PC-3 (cell line): Measurements from ENCODE around the gene NES. TPM values are rescaled to one million over a fixed set of nuclear protein-coding genes. Genes with fewer than 3 reads are reported as not detected.
A peak's percentile ranks its signal among the peaks of the same experiment; 100 is the strongest.

Experiments used
- ATAC-seq: fragments of 200-7000 bp; cut with Tn5 transposase; 2 replicates; pipeline ENCODE4 v1.9.1; 2020; ENCODE audit warnings: mild to moderate bottlenecking, moderate library complexity
- BruUV-seq: library from RNA; stranded (reverse); fragments of 400-500 nt; replicated peaks from 2 replicates; lab custom pipeline; 2021; lab: Mats Ljungman, UMichigan
- CTCF ChIA-PET: fragments of 300-600 bp; sonication (Branson Sonifier 250); formaldehyde crosslinking; loops from one replicate; lab custom pipeline; 2022; ENCODE audit warnings: antibody characterized with exemption; lab: Charles Lee
- POLR2A ChIA-PET: fragments of 300-600 bp; sonication (Branson Sonifier 250); formaldehyde crosslinking; loops from one replicate; lab custom pipeline; 2022; ENCODE audit warnings: antibody characterized with exemption; ENCODE audit not compliant: unreplicated experiment; lab: Charles Lee
- DNase-seq: peaks from one replicate; pipeline ENCODE4 v3.0.0-alpha.2; 2015
- H2AFZ ChIP-seq: fragments of 300-600 bp; sonication (generic); 2 replicates; pipeline ENCODE4 v1.6.0; 2016; ENCODE audit warnings: antibody characterized with exemption, low read length
- H3F3A ChIP-seq: fragments of 300-600 bp; sonication (generic); one replicate; pipeline ENCODE4 v1.6.0; 2017; ENCODE audit warnings: antibody characterized with exemption, low read length, control low read depth, mild to moderate bottlenecking; ENCODE audit not compliant: unreplicated experiment
- H3K27ac ChIP-seq: fragments of 300-600 bp; sonication (generic); 2 replicates; pipeline ENCODE4 v1.5.1; 2016; ENCODE audit warnings: mild to moderate bottlenecking, low read length
- H3K27me3 ChIP-seq: fragments of 300-600 bp; sonication (generic); 2 replicates; pipeline ENCODE4 v1.6.1; 2016; ENCODE audit warnings: low read length, mixed read lengths
- H3K36me3 ChIP-seq: fragments of 300-600 bp; sonication (generic); 2 replicates; pipeline ENCODE4 v1.6.1; 2016; ENCODE audit warnings: low read depth, mixed run types, low read length, mixed read lengths
- H3K4me1 ChIP-seq: fragments of 300-600 bp; sonication (generic); 2 replicates; pipeline ENCODE4 v1.5.1; 2016; ENCODE audit warnings: low read length; ENCODE audit not compliant: insufficient read depth
- H3K4me2 ChIP-seq: fragments of 300-600 bp; sonication (generic); 2 replicates; pipeline ENCODE4 v1.6.0; 2016; ENCODE audit warnings: low read length
- H3K4me3 ChIP-seq: fragments of 300-600 bp; sonication (generic); 2 replicates; pipeline ENCODE4 v1.5.1; 2016; ENCODE audit warnings: mild to moderate bottlenecking, low read length, mixed read lengths
- H3K79me2 ChIP-seq: fragments of 300-600 bp; sonication (generic); 2 replicates; pipeline ENCODE4 v1.6.1; 2017; ENCODE audit warnings: low read length, mixed read lengths
- H3K9ac ChIP-seq: fragments of 300-600 bp; sonication (generic); 2 replicates; pipeline ENCODE4 v1.6.0; 2016; ENCODE audit warnings: mild to moderate bottlenecking, low read length
- H3K9me2 ChIP-seq: fragments of 300-600 bp; sonication (generic); replicated peaks from 2 replicates; pipeline ENCODE4 v1.6.1; 2016; ENCODE audit warnings: mixed run types, low read length, mixed read lengths
- H3K9me3 ChIP-seq: fragments of 300-600 bp; sonication (generic); 2 replicates; pipeline ENCODE4 v1.6.1; 2016; ENCODE audit warnings: low read length, mixed read lengths
- H4K20me1 ChIP-seq: fragments of 300-600 bp; sonication (generic); 2 replicates; pipeline ENCODE4 v1.6.1; 2016; ENCODE audit warnings: low read length, mixed read lengths
- EZH2 ChIP-seq: fragments of 300-600 bp; sonication (generic); IDR thresholded peaks from one replicate; pipeline ENCODE4 v1.6.1; 2017; ENCODE audit warnings: antibody characterized with exemption, mild to moderate bottlenecking, low read length; ENCODE audit not compliant: unreplicated experiment
- EZH2phosphoT487 ChIP-seq: fragments of 300-600 bp; sonication (generic); IDR thresholded peaks from 2 replicates; pipeline ENCODE4 v1.6.1; 2018; ENCODE audit warnings: mild to moderate bottlenecking, antibody characterized with exemption, low read length, borderline replicate concordance
- intact Hi-C: fragments of 100-400 bp; cut with micrococcal nuclease; formaldehyde crosslinking; loops from 2 replicates; pipeline ENCODE4 v1.9.0; 2023
- total RNA-seq: library from RNA; depleted of rRNA; stranded (reverse); fragments of >200 nt; gene quantifications from 2 replicates; pipeline ENCODE4 v1.2.3, GENCODE V29; 2014
- TF ChIP-seq, protein P1 (sequence below): fragments of 300-600 bp; sonication (generic); conservative IDR thresholded peaks from 2 replicates; pipeline ENCODE4 v1.5.1; 2017; ENCODE audit warnings: antibody characterized with exemption, low read depth, mild to moderate bottlenecking, low read length

The NES gene
- total RNA-seq, 1 experiment from 2014 or later, result 58.2 TPM

DNA sequence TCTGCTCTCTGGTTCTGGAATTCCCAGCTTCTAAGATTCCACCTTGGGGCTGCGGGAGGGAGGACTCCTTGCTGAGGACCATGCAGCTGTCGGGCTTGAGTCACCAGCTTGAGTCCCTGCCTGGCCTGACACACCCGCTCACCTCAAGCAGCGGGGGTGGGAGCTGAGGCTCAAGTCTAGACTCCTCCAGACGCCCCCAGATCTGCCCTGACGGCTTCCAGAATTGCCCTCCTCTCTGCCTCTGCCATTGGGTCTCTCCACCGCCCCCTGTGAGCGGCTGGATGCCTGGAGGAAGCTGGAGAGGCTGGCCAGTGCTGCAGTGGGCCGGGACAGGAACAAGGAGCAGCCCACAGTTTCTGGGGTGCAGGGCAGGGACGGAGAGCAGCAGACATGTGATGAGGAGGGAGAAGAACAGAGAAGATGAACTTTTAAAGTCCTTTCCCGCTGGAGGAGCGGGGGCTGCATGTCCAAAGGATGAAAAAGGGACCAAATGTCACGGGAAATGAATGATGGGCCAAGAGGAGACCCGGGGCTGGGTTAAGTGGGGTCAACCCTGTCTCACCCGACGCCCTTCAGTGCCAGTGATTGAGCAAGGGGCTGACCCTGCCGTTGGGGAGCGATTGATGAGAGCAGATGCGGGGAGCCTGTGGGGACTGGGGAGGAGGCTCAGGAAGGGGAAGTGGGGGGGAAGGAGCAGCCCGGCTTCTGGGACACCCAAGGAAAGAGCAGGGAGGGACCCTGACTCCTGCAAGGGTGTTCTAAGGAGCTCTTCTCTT is 14.6 kb upstream of the NES start:
- ChIA-PET POLR2A (interaction anchor here (1.6 kb wide), 1 partner anchor 14 kb away, joined by 4 read pairs; the partner anchor contains the start of gene CRABP2), CTCF (interaction anchor here (1.0 to 3.8 kb wide), 4 partner anchors 9 to 169 kb away, joined by 3 to 106 read pairs (median 44); partner anchors contain the start of gene CRABP2)
- peak overlapping the region; percentile 35 for H3K9ac ChIP-seq
- peak overlapping the region; percentile 51 for H2AFZ ChIP-seq
- intact Hi-C loops, result no loop called here
- no peaks in the 10 kb centered on the region for H3K9me2 ChIP-seq
- no peaks in the 10 kb centered on the region for H3K27me3 ChIP-seq
- H3K4me2 ChIP-seq, result peak overlapping the region; percentile 67
- peak overlapping the region; percentile 75 for H3K27ac ChIP-seq
- no peaks in the 10 kb centered on the region for H3K9me3 ChIP-seq
- ATAC-seq (peak; percentile 14), DNase-seq (peak; percentile 71)
- peaks cover 55% of the 10 kb centered on the region for H3K4me1 ChIP-seq
- no peak for TF ChIP-seq EZH2
- TF ChIP-seq, protein P1, sequence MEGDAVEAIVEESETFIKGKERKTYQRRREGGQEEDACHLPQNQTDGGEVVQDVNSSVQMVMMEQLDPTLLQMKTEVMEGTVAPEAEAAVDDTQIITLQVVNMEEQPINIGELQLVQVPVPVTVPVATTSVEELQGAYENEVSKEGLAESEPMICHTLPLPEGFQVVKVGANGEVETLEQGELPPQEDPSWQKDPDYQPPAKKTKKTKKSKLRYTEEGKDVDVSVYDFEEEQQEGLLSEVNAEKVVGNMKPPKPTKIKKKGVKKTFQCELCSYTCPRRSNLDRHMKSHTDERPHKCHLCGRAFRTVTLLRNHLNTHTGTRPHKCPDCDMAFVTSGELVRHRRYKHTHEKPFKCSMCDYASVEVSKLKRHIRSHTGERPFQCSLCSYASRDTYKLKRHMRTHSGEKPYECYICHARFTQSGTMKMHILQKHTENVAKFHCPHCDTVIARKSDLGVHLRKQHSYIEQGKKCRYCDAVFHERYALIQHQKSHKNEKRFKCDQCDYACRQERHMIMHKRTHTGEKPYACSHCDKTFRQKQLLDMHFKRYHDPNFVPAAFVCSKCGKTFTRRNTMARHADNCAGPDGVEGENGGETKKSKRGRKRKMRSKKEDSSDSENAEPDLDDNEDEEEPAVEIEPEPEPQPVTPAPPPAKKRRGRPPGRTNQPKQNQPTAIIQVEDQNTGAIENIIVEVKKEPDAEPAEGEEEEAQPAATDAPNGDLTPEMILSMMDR, result no peak
- TF ChIP-seq EZH2phosphoT487, result no peak
- H4K20me1 ChIP-seq, result no peaks in the 10 kb centered on the region
- H3F3A ChIP-seq, result peaks cover 8% of the 10 kb centered on the region
- no peaks in the 10 kb centered on the region for H3K36me3 ChIP-seq
- H3K79me2 ChIP-seq, result no peaks in the 10 kb centered on the region
- peak overlapping the region; percentile 11; the same call in 1 of the 2 replicates for H3K4me3 ChIP-seq
- BruUV-seq, result no TSS peak

DNA sequence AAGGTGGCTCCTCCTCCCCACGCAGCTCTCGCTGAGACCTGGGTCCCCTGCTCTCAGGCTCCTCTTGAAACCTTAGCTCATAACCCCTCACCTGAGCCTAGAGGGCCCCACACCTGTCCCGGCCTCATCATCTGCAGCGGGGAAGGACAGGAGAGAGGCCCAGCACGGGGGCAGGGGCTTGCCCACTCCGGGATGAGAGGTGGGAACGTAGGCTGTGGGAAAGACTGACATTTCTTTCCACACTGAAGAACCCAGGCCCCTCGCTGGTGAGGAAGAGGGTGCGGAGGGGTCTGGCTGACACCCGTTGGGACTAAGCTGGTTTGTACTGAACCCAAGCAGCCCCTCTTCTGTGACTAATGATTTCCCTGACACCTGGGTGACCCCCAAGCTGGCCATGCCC is 14.0 kb upstream of the NES start:
- no peak for DNase-seq

More for the DNA sequence above, 14.0 kb upstream of the NES start:
- no peak for ATAC-seq
- Histone ChIP-seq H4K20me1 (no peaks in the 10 kb centered on the region), H3K36me3 (no peaks in the 10 kb centered on the region), H3K4me2 (peak overlapping the region; percentile 67), H3K9me2 (no peaks in the 10 kb centered on the region), H3K9me3 (no peaks in the 10 kb centered on the region), H2AFZ (peak overlapping the region; percentile 51), H3F3A (peaks cover 8% of the 10 kb centered on the region), H3K27me3 (no peaks in the 10 kb centered on the region), H3K79me2 (no peaks in the 10 kb centered on the region), H3K4me3 (no peak overlapping the region), H3K9ac (no peak overlapping the region), H3K27ac (peak overlapping the region; percentile 75), H3K4me1 (peaks cover 58% of the 10 kb centered on the region)
- TF ChIP-seq EZH2 (no peak), EZH2phosphoT487 (no peak)
- TF ChIP-seq, protein P1, result no peak
- POLR2A ChIA-PET, result interaction anchor here (0.5 to 1.6 kb wide), 3 partner anchors 14 to 66 kb away, joined by 4 to 18 read pairs (median 4); partner anchors contain the start of gene CRABP2
- intact Hi-C loops, result no loop called here
- CTCF ChIA-PET, result interaction anchor here (1.0 to 3.8 kb wide), 4 partner anchors 15 to 170 kb away, joined by 3 to 106 read pairs (median 48); partner anchors contain the start of gene CRABP2
- BruUV-seq, result no TSS peak
